Activated B cell treated with CpG ODN at 0.5 μM for 24 hours (primary cell): ENCODE measurements around the gene CHTOP. TPM values are rescaled to one million over a fixed set of nuclear protein-coding genes. Genes with fewer than 3 reads are reported as not detected.

Source experiments
- ATAC-seq: fragments of 200-7000 bp; cut with Tn5 transposase; one replicate; pipeline ENCODE4 v1.10.0; 2021; ENCODE audit warnings: low read depth, mild to moderate bottlenecking, moderate library complexity
- CTCF ChIA-PET: fragments of 350-600 bp; sonication (Branson Sonifier 250); formaldehyde crosslinking; loops from one replicate; lab custom pipeline; 2021; ENCODE audit warnings: antibody characterized with exemption; lab: Charles Lee
- POLR2A ChIA-PET: fragments of 350-600 bp; sonication (Branson Sonifier 250); formaldehyde crosslinking; loops from one replicate; lab custom pipeline; 2021; ENCODE audit warnings: antibody characterized with exemption; lab: Charles Lee
- DNase-seq: peaks from one replicate; pipeline ENCODE4 v3.0.0; 2022
- H3K27ac Mint-ChIP-seq: one replicate; pipeline ENCODE4 v1.8.0; 2020; ENCODE audit warnings: mixed read lengths
- H3K27me3 Mint-ChIP-seq: one replicate; pipeline ENCODE4 v1.8.0; 2021; ENCODE audit warnings: mixed read lengths
- H3K36me3 Mint-ChIP-seq: one replicate; pipeline ENCODE4 v1.8.0; 2021; ENCODE audit warnings: low read depth, mixed read lengths
- H3K4me1 Mint-ChIP-seq: one replicate; pipeline ENCODE4 v1.8.0; 2021; ENCODE audit warnings: mixed read lengths
- H3K4me3 Mint-ChIP-seq: one replicate; pipeline ENCODE4 v1.8.0; 2020; ENCODE audit warnings: mild to moderate bottlenecking, mixed read lengths
- H3K9me3 Mint-ChIP-seq: one replicate; pipeline ENCODE4 v1.8.0; 2020; ENCODE audit warnings: mixed read lengths
- CTCF ChIP-seq: fragments of 200-600 bp; IDR thresholded peaks from one replicate; pipeline ENCODE4 v1.8.0; 2022; ENCODE audit warnings: antibody characterized with exemption, mild to moderate bottlenecking
- intact Hi-C: fragments of 100-400 bp; cut with micrococcal nuclease; formaldehyde crosslinking; loops from one replicate; pipeline ENCODE4 v1.15.1; 2024
- total RNA-seq: library from RNA; stranded (reverse); gene quantifications from 2 replicates; pipeline ENCODE4 v1.2.3, GENCODE V29; 2022

CHTOP gene
- total RNA-seq, 1 donor from 2014 or later: 148 TPM

- Mint-ChIP-seq H3K4me1 (peaks cover 7% of the 10 kb centered on the region), H3K27ac (no peak overlapping the region), H3K4me3 (no peak overlapping the region), H3K9me3 (no peaks in the 10 kb centered on the region), H3K27me3 (no peaks in the 10 kb centered on the region), H3K36me3 (no peaks in the 10 kb centered on the region)
- no peak for ATAC-seq
- intact Hi-C loops: no loop called here
- no peak for TF ChIP-seq CTCF
- ChIA-PET POLR2A (interaction anchor here (0.5 to 2.5 kb wide), 4 partner anchors 9 to 306 kb away, joined by 3 to 10 read pairs (median 4); partner anchors contain the start of genes CHTOP and S100A1), CTCF (no interaction called here)
- DNase-seq: no peak
These were observed 14.7 kb upstream of the CHTOP start for GRCh38 chr1:153619171-153619570.

DNA sequence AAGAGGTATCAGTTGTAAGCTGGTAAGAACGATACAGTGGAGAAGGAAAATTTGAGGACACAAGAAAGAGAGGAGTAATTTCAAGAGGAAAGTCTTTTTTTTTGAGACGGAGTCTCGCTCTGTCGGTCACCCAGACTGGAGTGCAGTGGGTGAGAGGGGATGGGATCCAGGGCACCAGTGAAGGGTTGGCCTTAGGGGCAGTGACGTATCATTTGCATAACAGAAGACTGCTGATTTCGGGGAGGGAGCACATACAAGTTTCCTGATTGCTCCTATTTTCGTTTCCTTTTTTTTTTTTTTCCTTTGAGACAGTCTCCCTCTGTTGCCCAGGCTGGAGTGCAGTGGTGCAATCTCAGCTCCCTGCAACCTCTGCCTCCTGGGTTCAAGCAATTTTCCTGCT is 10.8 kb upstream of the CHTOP start:
- no peak for ATAC-seq
- Mint-ChIP-seq H3K36me3 (no peaks in the 10 kb centered on the region), H3K4me1 (peaks cover 21% of the 10 kb centered on the region), H3K27me3 (no peaks in the 10 kb centered on the region), H3K4me3 (no peak overlapping the region), H3K27ac (peak overlapping the region; percentile 37), H3K9me3 (no peaks in the 10 kb centered on the region)
- CTCF ChIA-PET: no interaction called here
- no peak for TF ChIP-seq CTCF
- no peak for DNase-seq
- intact Hi-C loops: no loop called here
- POLR2A ChIA-PET: interaction anchor here (1.4 to 2.3 kb wide), 2 partner anchors 11 to 24 kb away, joined by 4 to 10 read pairs; partner anchors contain the start of gene CHTOP

GRCh38 chr1:153624965-153625611 is 8.8 kb upstream of the CHTOP start:
- CTCF ChIA-PET: no interaction called here

GRCh38 chr1:153626477-153626903 is 7.4 kb upstream of the CHTOP start:
- CTCF ChIA-PET: interaction anchor here (1.1 to 3.8 kb wide), 7 partner anchors 9 to 91 kb away, joined by 3 to 38 read pairs (median 4); partner anchors contain the start of gene S100A6
- Mint-ChIP-seq H3K36me3 (no peaks in the 10 kb centered on the region), H3K27ac (no peak overlapping the region)

More at GRCh38 chr1:153624965-153625611, 8.8 kb upstream of the CHTOP start:
- H3K27ac Mint-ChIP-seq: no peak overlapping the region
- intact Hi-C loops: no loop called here
- no peak for TF ChIP-seq CTCF
- DNase-seq (no peak), ATAC-seq (no peak)
- no peak overlapping the region for H3K4me3 Mint-ChIP-seq
- H3K27me3 Mint-ChIP-seq: no peaks in the 10 kb centered on the region
- H3K9me3 Mint-ChIP-seq: no peaks in the 10 kb centered on the region
- H3K36me3 Mint-ChIP-seq: no peaks in the 10 kb centered on the region
- peaks cover 32% of the 10 kb centered on the region for H3K4me1 Mint-ChIP-seq
- POLR2A ChIA-PET: interaction anchor here (0.6 kb wide), 1 partner anchor 30 kb away, joined by 3 read pairs; no protein-coding TSS in a partner anchor

More at GRCh38 chr1:153626477-153626903, 7.4 kb upstream of the CHTOP start:
- no peak for DNase-seq
- no peaks in the 10 kb centered on the region for H3K9me3 Mint-ChIP-seq
- H3K27me3 Mint-ChIP-seq: no peaks in the 10 kb centered on the region
- intact Hi-C loops: loop anchor here (2.0 kb wide), 1 partner anchor 54 kb away; no protein-coding TSS in a partner anchor
- H3K4me1 Mint-ChIP-seq: peaks cover 32% of the 10 kb centered on the region
- H3K4me3 Mint-ChIP-seq: no peak overlapping the region
- no peak for ATAC-seq
- POLR2A ChIA-PET: interaction anchor here (0.6 to 5.5 kb wide), 3 partner anchors 19 to 364 kb away, joined by 3 to 27 read pairs (median 6); partner anchors contain the start of gene RPS27
- TF ChIP-seq CTCF: no peak
